H1 (cell line): ENCODE results near the gene PDX1. TPM values are rescaled to one million over a fixed set of nuclear protein-coding genes. Genes with fewer than 3 reads are reported as not detected.

Experiments used
- BACH1 ChIP-seq: IDR thresholded peaks from 2 replicates; pipeline ENCODE4 v1.6.1; 2012; ENCODE audit warnings: low read length, improper control_type of control experiment
- BRCA1 ChIP-seq: IDR thresholded peaks from 2 replicates; pipeline ENCODE4 v1.6.1; 2012; ENCODE audit warnings: low read depth, low read length, improper control_type of control experiment
- CBX5 ChIP-seq: fragments of 300-800, 300-1000 bp; sonication (generic); IDR thresholded peaks from 2 replicates; pipeline ENCODE4 v1.7.1; 2016; ENCODE audit warnings: antibody characterized with exemption, low read length, low read depth
- CHD1 ChIP-seq: IDR thresholded peaks from 2 replicates; pipeline ENCODE4 v1.6.1; 2012; ENCODE audit warnings: low read depth, low read length, improper control_type of control experiment
- EZH2 ChIP-seq: fragments of 200-600 bp; sonication (generic); IDR thresholded peaks from 2 replicates; pipeline ENCODE4 v1.7.1; 2012; ENCODE audit warnings: low read depth, mild to moderate bottlenecking, moderate library complexity, low read length, inconsistent platforms; ENCODE audit not compliant: severe bottlenecking
- HDAC6 ChIP-seq: IDR thresholded peaks from one replicate; pipeline ENCODE4 v1.7.1; 2012; ENCODE audit warnings: low read depth, mild to moderate bottlenecking, inconsistent platforms, low read length, moderate library complexity
- POLR2AphosphoS5 ChIP-seq: IDR thresholded peaks from 2 replicates; pipeline ENCODE4 v1.6.1; 2011; ENCODE audit warnings: low read depth, low read length
- RNF2 ChIP-seq: fragments of 200-900, 300-1000 bp; sonication (generic); IDR thresholded peaks from 2 replicates; pipeline ENCODE4 v1.7.1; 2016; ENCODE audit warnings: borderline replicate concordance, low read depth, mild to moderate bottlenecking, antibody characterized with exemption, low read length; ENCODE audit not compliant: poor library complexity, severe bottlenecking; ENCODE audit errors: missing control alignments
- SIN3A ChIP-seq, 2 experiments: IDR thresholded peaks in 1 of 2; conservative IDR thresholded peaks in 1 of 2; 2 replicates each; pipeline ENCODE4 v1.6.1; 2011 to 2012; ENCODE audit warnings: low read length in 2 of 2, improper control_type of control experiment in 1 of 2, low read depth in 1 of 2, mild to moderate bottlenecking in 1 of 2
- SRF ChIP-seq: IDR thresholded peaks from 2 replicates; pipeline ENCODE4 v1.6.1; 2011; ENCODE audit warnings: mild to moderate bottlenecking, low read depth, low read length, moderate library complexity
- TCF12 ChIP-seq: IDR thresholded peaks from 2 replicates; pipeline ENCODE4 v1.6.1; 2011; ENCODE audit warnings: low read depth, mild to moderate bottlenecking, low read length
- ZNF274 ChIP-seq: IDR thresholded peaks from 2 replicates; pipeline ENCODE4 v1.7.0; 2012; ENCODE audit warnings: low read length, borderline replicate concordance; ENCODE audit errors: extremely low read depth
- polyA plus RNA-seq, 7 experiments: library from polyadenylated mRNA; depleted of rRNA in 3 of 7; stranded (reverse) in 5 of 7; unstranded in 2 of 7; fragments of >200 nt in 5 of 7; fragments of 200-250 nt in 2 of 7; gene quantifications; 1 replicate in 5 of 7; 2 replicates in 1 of 7; 4 replicates in 1 of 7; pipeline versions ENCODE4 v1.2.1 to v1.2.3, GENCODE V29; 2011 to 2013; ENCODE audit warnings: missing spikeins in 2 of 7, mixed read lengths in 2 of 7
- total RNA-seq: library from RNA; stranded (reverse); fragmentation: NEBNext Ultra II Directional; extraction: Animal tissue kit (Norgen Biotek cat#: 25700); gene quantifications from 2 replicates; pipeline ENCODE4 v1.2.1, GENCODE V29; 2021
- TF ChIP-seq, protein P1 (sequence below): IDR thresholded peaks from 2 replicates; pipeline ENCODE4 v1.6.1; 2012; ENCODE audit warnings: inconsistent platforms

PDX1 gene
- total and polyA plus RNA-seq, 2 of the 8 experiments (the other 6 are each of a cell fraction or from before 2014, with no cell fraction given): not detected

GRCh38 chr13:27965740-27966640 is 46.2 kb downstream of the PDX1 start (continued):
- TF ChIP-seq, protein P1, sequence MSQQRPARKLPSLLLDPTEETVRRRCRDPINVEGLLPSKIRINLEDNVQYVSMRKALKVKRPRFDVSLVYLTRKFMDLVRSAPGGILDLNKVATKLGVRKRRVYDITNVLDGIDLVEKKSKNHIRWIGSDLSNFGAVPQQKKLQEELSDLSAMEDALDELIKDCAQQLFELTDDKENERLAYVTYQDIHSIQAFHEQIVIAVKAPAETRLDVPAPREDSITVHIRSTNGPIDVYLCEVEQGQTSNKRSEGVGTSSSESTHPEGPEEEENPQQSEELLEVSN: no peak
- peak; percentile 58; the same call in 1 of the 2 replicates for TF ChIP-seq TCF12
- no peak for TF ChIP-seq EZH2
- TF ChIP-seq SIN3A (conservative IDR thresholded peaks at IDR 0.05 in 1 of 2, IDR thresholded peaks at IDR 0.05 in 1 of 2; ENCODE audit: low read depth in 1 of 2, low read length in 2 of 2): no peak; a peak in 1 of 4 replicates
- peak; percentile 71 for TF ChIP-seq BACH1
- TF ChIP-seq CBX5: no peak
- TF ChIP-seq HDAC6: no peak
- no peak for TF ChIP-seq POLR2AphosphoS5
- no peak for TF ChIP-seq CHD1
- peak; percentile 19 for TF ChIP-seq RNF2
- no peak for TF ChIP-seq ZNF274
- TF ChIP-seq BRCA1: no peak
- no peak for TF ChIP-seq SRF
